Suprapubic skin (tissue), 4 donors: ENCODE data around the gene POLR2J. TPM values are rescaled to one million over a fixed set of nuclear protein-coding genes. Genes with fewer than 3 reads are reported as not detected.

ENCODE experiments used
- DNase-seq, 2 donors: peaks; one replicate each; pipeline ENCODE4 v3.0.0-alpha.2; 2019; ENCODE audit warnings: low spot score in 2 of 2
- H3K27ac ChIP-seq: fragments of 200-600 bp; sonication (generic); one replicate; pipeline ENCODE4 v1.5.1; 2019
- H3K27me3 ChIP-seq: fragments of 200-600 bp; sonication (generic); one replicate; pipeline ENCODE4 v1.5.1; 2019
- H3K36me3 ChIP-seq: fragments of 200-600 bp; sonication (generic); one replicate; pipeline ENCODE4 v1.5.1; 2019
- H3K4me1 ChIP-seq: fragments of 200-600 bp; sonication (generic); one replicate; pipeline ENCODE4 v1.5.1; 2019
- H3K4me3 ChIP-seq: fragments of 200-600 bp; sonication (generic); one replicate; pipeline ENCODE4 v1.5.1; 2019; ENCODE audit warnings: mild to moderate bottlenecking
- H3K9me3 ChIP-seq: fragments of 200-600 bp; sonication (generic); one replicate; pipeline ENCODE4 v1.5.1; 2019
- CTCF ChIP-seq, 2 donors: fragments of 200-600 bp in 1 of 2; fragments of 450-650 bp in 1 of 2; sonication (generic) in 1 of 2; IDR thresholded peaks; one replicate each; pipeline ENCODE4 v1.5.1; 2016 to 2019; ENCODE audit warnings: antibody characterized with exemption in 2 of 2, mild to moderate bottlenecking in 1 of 2, moderate library complexity in 1 of 2
- EP300 ChIP-seq: sonication (generic); formaldehyde crosslinking; IDR thresholded peaks from one replicate; pipeline ENCODE4 v1.6.1; 2017; ENCODE audit warnings: antibody characterized with exemption
- POLR2A ChIP-seq, 2 donors: fragments of 450-650 bp; IDR thresholded peaks; one replicate each; pipeline ENCODE4 v1.6.1; 2017; ENCODE audit warnings: antibody characterized with exemption in 2 of 2, mild to moderate bottlenecking in 2 of 2, moderate library complexity in 2 of 2
- POLR2AphosphoS5 ChIP-seq, 3 donors: sonication (generic); formaldehyde crosslinking; IDR thresholded peaks; one replicate each; pipeline ENCODE4 v1.6.1; 2017; ENCODE audit warnings: antibody characterized with exemption in 3 of 3
- WGBS: methylation state at CpG from one replicate; pipeline ENCODE4 v1.1.5; 2018; 5-methylcytosine and 5-hydroxymethylcytosine counted together
- total RNA-seq, 4 donors: library from RNA; depleted of rRNA; stranded (reverse); fragments of >200 nt; gene quantifications; one replicate each; pipeline ENCODE4 v1.1.0, GENCODE V29; 2016

The POLR2J gene
- total RNA-seq, 4 donors from 2014 or later: 9.5 to 29.0 (median 19.3) TPM

DNA sequence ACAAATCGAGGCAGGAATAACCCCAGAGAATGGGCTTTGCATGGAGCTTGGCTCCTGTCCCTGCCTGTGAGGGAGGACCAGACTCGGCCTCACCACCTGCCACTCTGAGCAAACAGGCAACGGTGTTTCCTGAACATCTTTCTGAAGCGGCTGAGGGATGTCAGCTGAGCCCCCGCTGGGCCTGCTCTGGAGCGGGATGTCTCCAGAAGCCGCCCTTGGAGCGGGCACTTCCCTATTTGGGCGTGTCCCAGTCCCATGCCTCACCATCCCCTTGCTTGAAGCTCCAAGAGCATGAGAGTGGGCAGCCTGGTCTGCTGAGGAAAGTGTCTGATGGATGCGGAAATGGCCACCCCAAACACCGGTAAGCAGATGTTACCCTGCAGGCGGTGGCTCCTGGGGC, 24.3 kb downstream of the POLR2J start:
- H3K4me3 ChIP-seq: no peak overlapping the region
- H3K36me3 ChIP-seq: peaks cover 43% of the 10 kb centered on the region
- no peak overlapping the region for H3K27ac ChIP-seq
- H3K27me3 ChIP-seq: no peaks in the 10 kb centered on the region
- peaks cover 4% of the 10 kb centered on the region for H3K4me1 ChIP-seq
- H3K9me3 ChIP-seq: no peaks in the 10 kb centered on the region
- TF ChIP-seq EP300 (no peak), CTCF (IDR thresholded peaks at IDR 0.05) (no peak), POLR2AphosphoS5 (IDR thresholded peaks at IDR 0.05) (no peak)
- 66% methylated on average over 5 of the region's 12 CpGs for whole genome bisulfite sequencing
- no peak for DNase-seq

DNA sequence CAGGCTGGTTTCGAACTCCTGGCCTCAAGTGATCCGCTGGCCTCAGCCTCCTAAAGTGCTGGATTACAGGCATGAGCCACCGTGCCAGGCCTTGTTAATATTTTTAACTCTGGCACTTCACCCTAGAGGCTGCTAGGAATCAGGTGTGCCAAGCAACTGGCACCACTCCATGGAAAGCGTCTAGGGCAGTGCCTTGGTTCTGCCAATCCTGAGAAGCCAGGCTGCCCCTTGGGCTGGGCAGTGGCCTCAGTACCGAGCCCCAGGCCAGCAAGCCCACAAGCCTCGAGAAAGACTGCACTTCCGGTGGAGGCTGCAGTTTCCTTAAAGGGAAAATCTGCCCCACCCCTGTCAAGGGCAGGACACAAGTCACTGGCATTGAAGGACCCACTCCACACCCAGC, 25.4 kb downstream of the POLR2J start:
- peaks cover 32% of the 10 kb centered on the region for H3K36me3 ChIP-seq
- H3K4me1 ChIP-seq: peaks cover 4% of the 10 kb centered on the region
- no peak overlapping the region for H3K27ac ChIP-seq
- H3K4me3 ChIP-seq: no peak overlapping the region
- no peaks in the 10 kb centered on the region for H3K27me3 ChIP-seq
- no peak for TF ChIP-seq CTCF (IDR thresholded peaks at IDR 0.05)
- no peak for TF ChIP-seq POLR2AphosphoS5 (IDR thresholded peaks at IDR 0.05)
- no peak for TF ChIP-seq POLR2A (IDR thresholded peaks at IDR 0.05)
- no peak for TF ChIP-seq EP300
- 70% methylated on average over 6 of the region's 7 CpGs for WGBS
- H3K9me3 ChIP-seq: no peaks in the 10 kb centered on the region
- DNase-seq: no peak

- DNase-seq: no peak
- no peaks in the 10 kb centered on the region for H3K9me3 ChIP-seq
- WGBS: 86% methylated on average over 6 of the region's 6 CpGs
- H3K4me1 ChIP-seq: peaks cover 4% of the 10 kb centered on the region
- no peak overlapping the region for H3K4me3 ChIP-seq
- no peak for TF ChIP-seq EP300
- TF ChIP-seq POLR2A (IDR thresholded peaks at IDR 0.05): no peak
- TF ChIP-seq CTCF (IDR thresholded peaks at IDR 0.05): no peak
- TF ChIP-seq POLR2AphosphoS5 (IDR thresholded peaks at IDR 0.05): no peak
- no peak overlapping the region for H3K27ac ChIP-seq
- H3K27me3 ChIP-seq: no peaks in the 10 kb centered on the region
- H3K36me3 ChIP-seq: peaks cover 27% of the 10 kb centered on the region
Measured at GRCh38 chr7:102452451-102452850, 26.3 kb downstream of the POLR2J start.

- no peaks in the 10 kb centered on the region for H3K9me3 ChIP-seq
- no peak overlapping the region for H3K27ac ChIP-seq
- TF ChIP-seq CTCF (IDR thresholded peaks at IDR 0.05): no peak
- no peak for TF ChIP-seq POLR2A (IDR thresholded peaks at IDR 0.05)
- TF ChIP-seq EP300: no peak
- no peak for TF ChIP-seq POLR2AphosphoS5 (IDR thresholded peaks at IDR 0.05)
- no peaks in the 10 kb centered on the region for H3K27me3 ChIP-seq
- no peak overlapping the region for H3K4me3 ChIP-seq
- no peak for DNase-seq
- peaks cover 27% of the 10 kb centered on the region for H3K36me3 ChIP-seq
- WGBS: 35% methylated on average over 14 of the region's 23 CpGs
- peaks cover 4% of the 10 kb centered on the region for H3K4me1 ChIP-seq
Measured at GRCh38 chr7:102451371-102452054, 27.2 kb downstream of the POLR2J start.

DNA sequence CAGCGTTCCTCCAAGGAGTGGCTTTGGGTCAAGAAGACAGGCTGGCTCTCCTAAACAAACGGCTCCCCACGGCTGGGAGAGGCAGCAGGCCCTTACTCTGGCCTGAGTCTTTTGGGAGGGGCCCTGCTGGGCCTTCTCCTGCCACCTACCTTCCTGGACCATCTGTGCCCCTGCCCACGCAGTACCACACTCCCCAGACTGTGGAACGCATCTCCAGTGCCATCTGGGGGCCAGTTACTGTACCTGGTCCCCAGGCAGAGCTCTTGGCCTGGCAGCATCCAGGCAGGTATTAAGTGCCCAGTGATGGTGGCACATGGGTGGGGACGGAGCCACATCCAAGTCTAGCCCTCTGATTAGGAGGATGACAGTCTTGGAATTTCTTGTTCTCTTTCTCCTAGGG, 28.5 kb downstream of the POLR2J start:
- H3K9me3 ChIP-seq: no peaks in the 10 kb centered on the region

More for the DNA sequence above, 28.5 kb downstream of the POLR2J start:
- Histone ChIP-seq H3K27me3 (no peaks in the 10 kb centered on the region), H3K4me1 (peaks cover 4% of the 10 kb centered on the region), H3K4me3 (no peak overlapping the region), H3K36me3 (peaks cover 19% of the 10 kb centered on the region), H3K27ac (no peak overlapping the region)
- TF ChIP-seq POLR2A (IDR thresholded peaks at IDR 0.05) (no peak), POLR2AphosphoS5 (IDR thresholded peaks at IDR 0.05) (no peak), CTCF (IDR thresholded peaks at IDR 0.05) (no peak), EP300 (no peak)
- WGBS: 78% methylated on average over 6 of the region's 6 CpGs
- DNase-seq: no peak
